ENCODE measurements around the gene SDS. TPM values are rescaled to one million over a fixed set of nuclear protein-coding genes. Genes with fewer than 3 reads are reported as not detected.

The SDS gene
- total RNA-seq, 1 experiment from 2014 or later, result not detected

DNA sequence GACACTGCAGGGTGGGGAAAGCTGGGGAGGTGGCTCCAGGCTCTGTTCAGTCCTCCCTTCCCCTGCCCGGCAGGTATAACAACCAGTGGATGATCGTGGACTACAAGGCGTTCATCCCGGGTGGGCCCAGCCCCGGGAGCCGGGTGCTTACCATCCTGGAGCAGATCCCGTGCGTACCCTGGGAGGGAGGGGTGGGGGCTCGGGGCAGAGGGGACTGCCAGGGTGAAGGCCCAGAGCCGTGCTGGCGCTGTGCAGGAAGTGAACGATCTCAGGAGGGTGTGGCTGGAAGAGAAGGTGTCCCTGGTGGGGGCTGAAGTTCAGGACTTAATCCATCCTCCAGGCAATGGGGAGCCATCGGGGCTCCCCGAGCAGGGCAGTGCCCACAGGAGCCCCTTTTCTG, 18.9 kb downstream of the SDS start:
- CTCF ChIA-PET, result interaction anchor here (0.6 kb wide), 1 partner anchor 344 kb away, joined by 4 read pairs; no protein-coding TSS in a partner anchor
- intact Hi-C loops (cut with micrococcal nuclease; ENCODE audit: unreplicated experiment), result no loop called here

DNA sequence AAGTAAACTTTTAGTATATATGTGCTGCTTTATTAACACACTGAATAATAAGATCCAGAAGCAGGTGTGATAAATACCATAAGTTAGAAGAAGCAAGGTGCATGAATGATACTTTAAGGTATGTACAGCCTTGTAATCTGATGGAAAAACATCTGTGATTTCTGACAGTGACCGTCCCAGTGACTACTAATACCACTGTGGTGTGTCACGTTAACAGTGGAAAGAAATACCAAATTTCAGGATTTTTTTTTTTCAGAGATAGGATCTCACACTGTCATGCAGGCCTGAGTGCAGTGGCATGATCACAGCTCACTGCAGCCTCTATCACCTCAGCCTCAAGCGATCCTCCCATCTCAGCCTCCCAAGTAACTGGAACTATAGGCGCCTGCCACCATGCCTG, 21.5 kb downstream of the SDS start:
- intact Hi-C loops (cut with micrococcal nuclease; ENCODE audit: unreplicated experiment), result no loop called here
- Histone ChIP-seq H3F3A (ENCODE audit: insufficient read depth, low read depth) (no peaks in the 10 kb centered on the region), H3K27me3 (ENCODE audit: insufficient read depth, low read depth) (no peaks in the 10 kb centered on the region), H3K9me3 (ENCODE audit: insufficient read depth, low read depth) (no peaks in the 10 kb centered on the region), H3K4me1 (replicated peaks; ENCODE audit: insufficient read depth) (no peaks in the 10 kb centered on the region), H3K9me2 (ENCODE audit: insufficient read depth) (no peaks in the 10 kb centered on the region), H3K36me3 (ENCODE audit: low read depth) (no peaks in the 10 kb centered on the region), H3K27ac (no peak overlapping the region), H3K4me2 (no peak overlapping the region), H3K4me3 (no peak overlapping the region), H3K79me2 (ENCODE audit: low read depth) (no peaks in the 10 kb centered on the region), H2AFZ (no peak overlapping the region), H4K20me1 (ENCODE audit: insufficient read depth) (no peaks in the 10 kb centered on the region)
- DNase-seq, result no peak
- TF ChIP-seq, protein P1, sequence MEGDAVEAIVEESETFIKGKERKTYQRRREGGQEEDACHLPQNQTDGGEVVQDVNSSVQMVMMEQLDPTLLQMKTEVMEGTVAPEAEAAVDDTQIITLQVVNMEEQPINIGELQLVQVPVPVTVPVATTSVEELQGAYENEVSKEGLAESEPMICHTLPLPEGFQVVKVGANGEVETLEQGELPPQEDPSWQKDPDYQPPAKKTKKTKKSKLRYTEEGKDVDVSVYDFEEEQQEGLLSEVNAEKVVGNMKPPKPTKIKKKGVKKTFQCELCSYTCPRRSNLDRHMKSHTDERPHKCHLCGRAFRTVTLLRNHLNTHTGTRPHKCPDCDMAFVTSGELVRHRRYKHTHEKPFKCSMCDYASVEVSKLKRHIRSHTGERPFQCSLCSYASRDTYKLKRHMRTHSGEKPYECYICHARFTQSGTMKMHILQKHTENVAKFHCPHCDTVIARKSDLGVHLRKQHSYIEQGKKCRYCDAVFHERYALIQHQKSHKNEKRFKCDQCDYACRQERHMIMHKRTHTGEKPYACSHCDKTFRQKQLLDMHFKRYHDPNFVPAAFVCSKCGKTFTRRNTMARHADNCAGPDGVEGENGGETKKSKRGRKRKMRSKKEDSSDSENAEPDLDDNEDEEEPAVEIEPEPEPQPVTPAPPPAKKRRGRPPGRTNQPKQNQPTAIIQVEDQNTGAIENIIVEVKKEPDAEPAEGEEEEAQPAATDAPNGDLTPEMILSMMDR (conservative IDR thresholded peaks at IDR 0.05), result no peak
- no peak for TF ChIP-seq EZH2 (IDR thresholded peaks at IDR 0.05; ENCODE audit: low read depth)
- ChIA-PET CTCF (no interaction called here), POLR2A (ENCODE audit: unreplicated experiment) (no interaction called here)
- no TSS peak for BruUV-seq (replicated peaks)

More for the DNA sequence above, 18.9 kb downstream of the SDS start:
- POLR2A ChIA-PET (ENCODE audit: unreplicated experiment), result no interaction called here
- no peak for DNase-seq
- H3K36me3 ChIP-seq (ENCODE audit: low read depth), result no peaks in the 10 kb centered on the region
- BruUV-seq (replicated peaks), result no TSS peak
- no peak for TF ChIP-seq EZH2 (IDR thresholded peaks at IDR 0.05; ENCODE audit: low read depth)
- TF ChIP-seq, protein P1 (conservative IDR thresholded peaks at IDR 0.05), result no peak
- no peak overlapping the region for H2AFZ ChIP-seq
- no peaks in the 10 kb centered on the region for H3K9me2 ChIP-seq (ENCODE audit: insufficient read depth)
- no peaks in the 10 kb centered on the region for H3K9me3 ChIP-seq (ENCODE audit: insufficient read depth, low read depth)
- H3K4me2 ChIP-seq, result no peak overlapping the region
- no peaks in the 10 kb centered on the region for H3F3A ChIP-seq (ENCODE audit: insufficient read depth, low read depth)
- H4K20me1 ChIP-seq (ENCODE audit: insufficient read depth), result no peaks in the 10 kb centered on the region
- H3K4me1 ChIP-seq (replicated peaks; ENCODE audit: insufficient read depth), result no peaks in the 10 kb centered on the region
- H3K27me3 ChIP-seq (ENCODE audit: insufficient read depth, low read depth), result no peaks in the 10 kb centered on the region
- H3K4me3 ChIP-seq, result no peak overlapping the region
- no peak overlapping the region for H3K27ac ChIP-seq
- no peaks in the 10 kb centered on the region for H3K79me2 ChIP-seq (ENCODE audit: low read depth)

DNA sequence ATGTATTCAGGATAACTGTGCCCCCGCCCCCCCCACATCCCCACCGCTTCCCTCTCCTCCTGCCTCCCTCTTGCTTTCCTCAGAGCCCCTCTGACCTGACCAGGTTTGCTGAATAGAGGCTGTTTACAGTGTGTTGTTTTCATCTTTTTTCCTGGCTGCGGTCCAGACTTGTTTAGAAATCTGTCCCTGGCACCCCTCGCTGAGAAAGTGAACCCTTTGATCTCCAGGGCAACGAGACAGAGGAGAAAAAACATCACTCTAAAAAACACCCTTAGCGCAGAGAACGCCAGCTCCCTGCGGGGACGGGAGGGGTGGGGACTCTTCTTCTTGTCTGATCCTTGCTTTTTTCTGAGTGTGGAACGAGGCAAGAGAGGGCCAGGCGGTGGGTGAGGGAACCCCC, 22.5 kb downstream of the SDS start:
- no peaks in the 10 kb centered on the region for H3K9me3 ChIP-seq (ENCODE audit: insufficient read depth, low read depth)
- intact Hi-C loops (cut with micrococcal nuclease; ENCODE audit: unreplicated experiment), result no loop called here
- no peak overlapping the region for H3K4me3 ChIP-seq
- BruUV-seq (replicated peaks), result no TSS peak
- no peaks in the 10 kb centered on the region for H3K9me2 ChIP-seq (ENCODE audit: insufficient read depth)
- POLR2A ChIA-PET (ENCODE audit: unreplicated experiment), result no interaction called here
- no peaks in the 10 kb centered on the region for H3K27me3 ChIP-seq (ENCODE audit: insufficient read depth, low read depth)
- no peaks in the 10 kb centered on the region for H3K79me2 ChIP-seq (ENCODE audit: low read depth)
- H3F3A ChIP-seq (ENCODE audit: insufficient read depth, low read depth), result no peaks in the 10 kb centered on the region
- DNase-seq, result no peak
- no peak overlapping the region for H3K27ac ChIP-seq
- H4K20me1 ChIP-seq (ENCODE audit: insufficient read depth), result no peaks in the 10 kb centered on the region
- CTCF ChIA-PET, result no interaction called here
- H2AFZ ChIP-seq, result no peak overlapping the region
- H3K4me2 ChIP-seq, result no peak overlapping the region
- no peak for TF ChIP-seq EZH2 (IDR thresholded peaks at IDR 0.05; ENCODE audit: low read depth)
- TF ChIP-seq, protein P1 (conservative IDR thresholded peaks at IDR 0.05), result no peak
- no peaks in the 10 kb centered on the region for H3K36me3 ChIP-seq (ENCODE audit: low read depth)
- no peaks in the 10 kb centered on the region for H3K4me1 ChIP-seq (replicated peaks; ENCODE audit: insufficient read depth)

Data from PC-9 (cell line).